ENCODE measurements around the gene DGKZ.

The DGKZ gene

DNA sequence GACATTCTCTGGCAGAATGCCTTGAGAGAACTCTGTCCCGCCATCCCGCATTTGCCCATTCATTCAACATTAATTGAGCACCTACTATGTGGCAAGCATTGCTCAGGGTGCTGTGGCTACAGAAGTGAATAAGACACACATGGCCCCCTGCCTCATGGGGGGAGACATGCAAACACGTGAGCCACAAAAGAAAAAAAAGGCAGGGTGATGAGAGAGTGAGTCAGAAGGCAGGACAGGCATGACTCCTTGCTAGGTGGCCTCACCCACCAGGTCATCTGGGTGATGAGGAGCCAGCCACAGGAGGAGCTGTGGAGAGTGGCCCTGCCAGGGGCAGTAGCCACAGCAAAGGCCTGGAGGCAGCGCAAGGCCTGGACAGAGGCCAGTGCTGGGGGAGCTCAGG lies 39.4 kb downstream of the DGKZ start:
- Histone ChIP-seq H3K27me3 (peaks cover 21% of the 10 kb centered on the region), H3K4me1 (no peaks in the 10 kb centered on the region), H3K36me3 (no peaks in the 10 kb centered on the region), H3K4me3 (ENCODE audit: low read depth, low read length) (no peak overlapping the region), H3K9me3 (no peaks in the 10 kb centered on the region)
- TF ChIP-seq, protein P1, sequence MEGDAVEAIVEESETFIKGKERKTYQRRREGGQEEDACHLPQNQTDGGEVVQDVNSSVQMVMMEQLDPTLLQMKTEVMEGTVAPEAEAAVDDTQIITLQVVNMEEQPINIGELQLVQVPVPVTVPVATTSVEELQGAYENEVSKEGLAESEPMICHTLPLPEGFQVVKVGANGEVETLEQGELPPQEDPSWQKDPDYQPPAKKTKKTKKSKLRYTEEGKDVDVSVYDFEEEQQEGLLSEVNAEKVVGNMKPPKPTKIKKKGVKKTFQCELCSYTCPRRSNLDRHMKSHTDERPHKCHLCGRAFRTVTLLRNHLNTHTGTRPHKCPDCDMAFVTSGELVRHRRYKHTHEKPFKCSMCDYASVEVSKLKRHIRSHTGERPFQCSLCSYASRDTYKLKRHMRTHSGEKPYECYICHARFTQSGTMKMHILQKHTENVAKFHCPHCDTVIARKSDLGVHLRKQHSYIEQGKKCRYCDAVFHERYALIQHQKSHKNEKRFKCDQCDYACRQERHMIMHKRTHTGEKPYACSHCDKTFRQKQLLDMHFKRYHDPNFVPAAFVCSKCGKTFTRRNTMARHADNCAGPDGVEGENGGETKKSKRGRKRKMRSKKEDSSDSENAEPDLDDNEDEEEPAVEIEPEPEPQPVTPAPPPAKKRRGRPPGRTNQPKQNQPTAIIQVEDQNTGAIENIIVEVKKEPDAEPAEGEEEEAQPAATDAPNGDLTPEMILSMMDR (IDR thresholded peaks at IDR 0.05; ENCODE audit: low read depth, low read length) = no peak
- DNase-seq = no peak

DNA sequence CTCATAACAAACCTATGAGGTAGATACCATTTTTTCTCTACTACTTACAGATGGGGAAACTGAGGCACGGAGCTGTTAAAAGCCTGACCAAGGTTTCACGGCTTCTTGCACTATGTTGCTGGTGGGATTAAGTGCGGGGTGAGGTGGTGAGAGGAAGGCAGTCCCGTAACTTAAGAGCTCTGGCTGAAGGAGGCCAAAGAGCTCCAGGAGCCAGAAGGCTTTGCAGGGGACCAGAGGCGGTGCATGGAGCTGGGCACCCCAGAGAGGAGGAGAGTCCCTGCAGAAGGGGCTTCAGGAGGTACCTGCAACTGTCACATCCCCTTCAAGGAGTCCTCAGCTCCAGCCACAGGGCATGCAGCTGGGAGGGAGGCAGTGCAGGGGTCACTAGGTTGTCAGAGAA lies 40.2 kb downstream of the DGKZ start:
- no peaks in the 10 kb centered on the region for H3K36me3 ChIP-seq
- DNase-seq = no peak
- TF ChIP-seq, protein P1 (IDR thresholded peaks at IDR 0.05; ENCODE audit: low read depth, low read length) = no peak
- H3K4me3 ChIP-seq (ENCODE audit: low read depth, low read length) = no peak overlapping the region
- no peaks in the 10 kb centered on the region for H3K4me1 ChIP-seq
- no peaks in the 10 kb centered on the region for H3K9me3 ChIP-seq
- peaks cover 25% of the 10 kb centered on the region for H3K27me3 ChIP-seq

DNA sequence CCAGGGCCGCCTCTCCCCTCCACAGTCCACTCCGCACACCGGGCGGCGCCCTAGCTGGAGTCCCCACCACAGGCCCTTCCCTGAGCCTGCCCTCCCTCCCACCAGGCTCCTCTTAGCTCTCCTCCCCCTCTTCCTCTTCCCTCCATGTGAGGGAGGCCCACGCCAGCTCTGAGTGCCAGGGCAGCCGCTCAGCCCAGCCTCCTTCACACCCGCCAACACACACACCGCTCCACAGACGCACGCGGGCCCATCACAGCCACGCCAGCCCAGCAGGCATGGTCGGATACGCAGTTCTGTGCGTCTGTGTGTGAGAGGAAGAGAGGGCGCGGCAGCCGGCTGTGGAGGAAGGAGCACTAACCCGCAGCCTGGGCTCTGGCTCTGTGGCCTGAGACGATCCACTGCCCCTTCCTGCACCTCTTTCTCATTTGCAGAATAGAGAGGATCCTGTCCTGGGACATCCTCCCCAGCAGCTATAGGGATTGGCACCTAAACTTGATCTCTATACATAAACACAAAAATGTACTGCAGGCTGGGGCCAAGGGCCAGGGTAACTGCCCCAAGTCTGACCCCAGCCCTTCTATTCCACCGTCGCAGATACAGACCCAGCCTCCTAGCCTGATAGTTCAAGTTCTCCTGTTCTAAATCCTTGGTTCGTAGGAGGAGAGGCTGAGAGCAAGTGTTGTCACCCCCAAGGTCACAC lies 40.8 kb downstream of the DGKZ start:
- DNase-seq = no peak
- H3K27me3 ChIP-seq = peaks cover 30% of the 10 kb centered on the region
- no peak overlapping the region for H3K4me3 ChIP-seq (ENCODE audit: low read depth, low read length)
- no peaks in the 10 kb centered on the region for H3K9me3 ChIP-seq
- TF ChIP-seq, protein P1 (IDR thresholded peaks at IDR 0.05; ENCODE audit: low read depth, low read length) = no peak
- no peaks in the 10 kb centered on the region for H3K4me1 ChIP-seq
- no peaks in the 10 kb centered on the region for H3K36me3 ChIP-seq

DNA sequence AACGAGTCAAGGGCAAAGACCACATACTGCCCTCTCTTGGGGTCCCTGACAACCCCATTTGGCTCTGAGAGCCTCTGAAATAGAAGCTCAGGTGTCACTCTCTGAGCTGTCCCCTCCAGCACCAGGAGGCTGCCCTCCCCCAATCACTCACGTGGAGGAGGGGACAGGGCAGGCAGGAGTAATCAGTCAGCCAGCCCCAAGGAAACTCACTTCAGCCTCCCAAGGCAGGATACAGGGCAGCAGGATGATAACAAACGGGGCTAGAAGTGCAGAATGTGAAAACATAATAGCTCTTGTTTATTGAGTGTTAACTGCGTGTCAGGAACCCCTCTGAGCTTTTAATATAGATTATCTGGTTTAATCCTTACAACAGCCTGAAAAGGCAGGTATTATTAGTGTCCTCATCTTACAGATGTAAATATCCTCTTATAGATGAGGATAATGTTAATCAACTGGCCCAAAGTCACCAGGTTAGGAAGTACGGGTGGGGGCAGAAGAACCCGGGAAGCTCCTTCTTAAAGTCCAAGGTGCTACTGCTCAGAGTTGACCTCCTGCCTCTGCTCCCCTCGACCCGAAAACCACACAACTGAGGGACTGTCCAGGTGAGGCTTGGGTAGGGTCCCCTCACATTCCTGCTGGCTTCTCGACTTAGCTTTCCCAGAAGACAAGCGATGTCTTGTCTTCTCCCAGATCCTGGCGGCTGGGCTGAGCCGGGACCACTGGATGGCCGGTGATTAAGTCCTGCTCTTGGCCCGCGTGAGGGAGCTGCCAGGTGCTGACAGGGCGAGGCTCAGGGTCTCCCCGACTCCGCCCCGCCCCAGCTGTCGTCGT lies 41.6 kb downstream of the DGKZ start:
- TF ChIP-seq, protein P1 (IDR thresholded peaks at IDR 0.05; ENCODE audit: low read depth, low read length) = no peak
- no peak for DNase-seq
- no peaks in the 10 kb centered on the region for H3K36me3 ChIP-seq
- no peaks in the 10 kb centered on the region for H3K4me1 ChIP-seq
- no peak overlapping the region for H3K4me3 ChIP-seq (ENCODE audit: low read depth, low read length)
- H3K9me3 ChIP-seq = no peaks in the 10 kb centered on the region
- H3K27me3 ChIP-seq = peaks cover 30% of the 10 kb centered on the region

DNA sequence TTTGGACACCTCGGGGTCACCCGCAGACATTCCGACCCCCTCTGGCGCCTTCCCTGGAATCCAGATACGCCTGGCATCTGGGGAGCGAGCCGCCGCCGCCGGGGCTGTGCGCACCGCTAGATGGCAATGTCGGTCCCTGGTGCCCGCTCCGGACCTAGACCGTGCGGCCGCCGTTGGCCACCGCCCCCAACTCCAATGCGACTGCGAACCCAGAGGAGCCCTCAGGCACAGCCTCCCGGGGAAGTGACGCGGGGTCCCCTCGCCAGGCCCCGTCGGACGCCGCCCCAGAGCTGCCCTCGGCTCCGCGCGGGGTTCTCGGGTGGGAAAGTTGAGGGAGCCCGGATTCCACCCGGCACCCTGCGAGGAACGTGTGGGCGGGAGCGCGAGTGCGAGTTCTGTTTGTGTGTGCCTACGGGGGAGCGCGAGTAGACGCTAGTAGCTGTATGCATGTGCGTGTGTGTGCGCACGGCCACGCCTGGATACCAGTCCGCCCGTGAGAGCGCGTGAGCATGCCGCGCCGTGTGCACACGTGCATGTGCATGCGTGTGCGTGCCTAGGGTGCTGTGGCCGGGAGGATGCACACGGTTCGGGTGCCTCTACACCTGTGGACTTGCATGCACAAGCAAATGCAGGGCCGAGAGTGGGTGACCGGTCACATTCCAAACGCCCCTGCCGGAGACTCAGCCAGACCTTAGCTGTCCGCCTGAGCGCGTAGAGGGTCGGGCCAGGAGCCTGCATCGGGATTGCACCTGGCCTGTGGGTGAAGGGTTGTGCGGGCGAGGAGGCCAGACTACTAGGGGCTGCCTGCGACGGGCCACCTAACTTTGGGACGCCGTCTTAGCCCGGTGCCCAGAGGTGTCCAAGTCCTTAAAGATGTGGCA lies 42.4 kb downstream of the DGKZ start:
- TF ChIP-seq, protein P1 (IDR thresholded peaks at IDR 0.05; ENCODE audit: low read depth, low read length) = peak; percentile 56
- peak; percentile 81 for DNase-seq
- H3K9me3 ChIP-seq = no peaks in the 10 kb centered on the region
- H3K36me3 ChIP-seq = no peaks in the 10 kb centered on the region
- no peaks in the 10 kb centered on the region for H3K4me1 ChIP-seq
- peak overlapping the region; percentile 52 for H3K4me3 ChIP-seq (ENCODE audit: low read depth, low read length)
- H3K27me3 ChIP-seq = peaks cover 30% of the 10 kb centered on the region
